ENCODE measurements around the gene C9orf78. TPM values are rescaled to one million over a fixed set of nuclear protein-coding genes. Genes with fewer than 3 reads are reported as not detected.

C9orf78 gene
- total and polyA plus RNA-seq, 9 of the 15 experiments (the other 6 are each of a cell fraction or from before 2014, with no cell fraction given) = 94.6 to 266 (median 202) TPM

DNA sequence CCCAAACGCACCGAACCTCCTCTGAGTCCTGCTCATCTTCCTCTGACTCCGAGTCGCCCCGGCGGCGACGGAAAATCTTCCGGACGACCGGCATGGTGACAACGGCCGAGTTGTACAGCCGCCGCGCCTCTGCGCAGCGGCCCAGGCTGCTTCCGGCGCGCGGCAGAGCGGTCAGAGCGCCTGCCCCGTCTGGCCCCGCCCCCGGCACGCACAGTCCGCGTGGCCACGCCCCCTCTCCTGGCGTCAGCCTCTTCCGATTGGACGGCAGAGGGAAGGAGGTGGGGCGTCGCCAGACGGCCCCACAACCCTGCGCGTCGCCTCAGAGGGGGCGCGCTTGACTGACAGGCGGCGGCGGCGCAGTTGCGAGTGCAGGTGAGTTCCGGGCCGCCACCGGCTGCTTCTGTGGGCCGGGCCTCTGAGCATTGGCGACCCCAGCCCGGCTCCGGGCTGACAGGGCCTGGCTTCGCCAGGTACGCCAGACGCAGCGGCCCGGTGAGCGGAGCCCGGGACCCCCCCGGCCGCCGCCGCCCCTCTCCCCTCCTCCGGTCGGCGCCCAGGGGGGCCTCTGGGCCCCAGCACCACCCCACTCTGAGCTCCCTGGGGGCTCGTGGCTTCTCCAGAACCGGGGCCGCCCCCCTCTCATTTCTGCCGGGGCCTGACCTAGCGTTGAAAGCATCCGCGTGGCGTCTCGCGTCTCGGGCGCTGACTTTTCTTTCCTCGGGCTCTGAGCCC is at the start of gene C9orf78, which contains the start of gene USP20 (continued):
- TF ChIP-seq, protein P1, sequence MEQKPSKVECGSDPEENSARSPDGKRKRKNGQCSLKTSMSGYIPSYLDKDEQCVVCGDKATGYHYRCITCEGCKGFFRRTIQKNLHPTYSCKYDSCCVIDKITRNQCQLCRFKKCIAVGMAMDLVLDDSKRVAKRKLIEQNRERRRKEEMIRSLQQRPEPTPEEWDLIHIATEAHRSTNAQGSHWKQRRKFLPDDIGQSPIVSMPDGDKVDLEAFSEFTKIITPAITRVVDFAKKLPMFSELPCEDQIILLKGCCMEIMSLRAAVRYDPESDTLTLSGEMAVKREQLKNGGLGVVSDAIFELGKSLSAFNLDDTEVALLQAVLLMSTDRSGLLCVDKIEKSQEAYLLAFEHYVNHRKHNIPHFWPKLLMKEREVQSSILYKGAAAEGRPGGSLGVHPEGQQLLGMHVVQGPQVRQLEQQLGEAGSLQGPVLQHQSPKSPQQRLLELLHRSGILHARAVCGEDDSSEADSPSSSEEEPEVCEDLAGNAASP (IDR thresholded peaks at IDR 0.05) = no peak
- TF ChIP-seq MTF1 (CRISPR knock-in tag; IDR thresholded peaks at IDR 0.05; ENCODE audit: borderline replicate concordance) (no peak), PTTG1 (tag; IDR thresholded peaks at IDR 0.05; ENCODE audit: low read depth) (no peak), RBM15 (IDR thresholded peaks at IDR 0.05; ENCODE audit: insufficient read depth, low read length) (no peak), HNRNPL (IDR thresholded peaks at IDR 0.05; ENCODE audit: low read depth, low read length) (no peak), ZNF384 (IDR thresholded peaks at IDR 0.05; ENCODE audit: low read depth, low read length) (no peak), HDAC3 (IDR thresholded peaks at IDR 0.05; ENCODE audit: borderline replicate concordance, partially characterized antibody) (no peak), ZKSCAN3 (CRISPR knock-in tag; IDR thresholded peaks at IDR 0.05) (no peak), TAF15 (IDR thresholded peaks at IDR 0.05; ENCODE audit: low read depth, low read length) (no peak), ZNF436 (CRISPR knock-in tag; IDR thresholded peaks at IDR 0.05) (peak; percentile 72), MCM3 (IDR thresholded peaks at IDR 0.05) (no peak), SAFB (IDR thresholded peaks at IDR 0.05; ENCODE audit: borderline replicate concordance, low read depth, low read length) (no peak), CCNT2 (IDR thresholded peaks at IDR 0.05; ENCODE audit: borderline replicate concordance, extremely low read depth, insufficient read length, low read depth, low read length) (peak; percentile 93), KDM2B (CRISPR knock-in tag; IDR thresholded peaks at IDR 0.05) (peak; percentile 87; the same call in 1 of the 2 replicates)
- TF ChIP-seq, protein P2, sequence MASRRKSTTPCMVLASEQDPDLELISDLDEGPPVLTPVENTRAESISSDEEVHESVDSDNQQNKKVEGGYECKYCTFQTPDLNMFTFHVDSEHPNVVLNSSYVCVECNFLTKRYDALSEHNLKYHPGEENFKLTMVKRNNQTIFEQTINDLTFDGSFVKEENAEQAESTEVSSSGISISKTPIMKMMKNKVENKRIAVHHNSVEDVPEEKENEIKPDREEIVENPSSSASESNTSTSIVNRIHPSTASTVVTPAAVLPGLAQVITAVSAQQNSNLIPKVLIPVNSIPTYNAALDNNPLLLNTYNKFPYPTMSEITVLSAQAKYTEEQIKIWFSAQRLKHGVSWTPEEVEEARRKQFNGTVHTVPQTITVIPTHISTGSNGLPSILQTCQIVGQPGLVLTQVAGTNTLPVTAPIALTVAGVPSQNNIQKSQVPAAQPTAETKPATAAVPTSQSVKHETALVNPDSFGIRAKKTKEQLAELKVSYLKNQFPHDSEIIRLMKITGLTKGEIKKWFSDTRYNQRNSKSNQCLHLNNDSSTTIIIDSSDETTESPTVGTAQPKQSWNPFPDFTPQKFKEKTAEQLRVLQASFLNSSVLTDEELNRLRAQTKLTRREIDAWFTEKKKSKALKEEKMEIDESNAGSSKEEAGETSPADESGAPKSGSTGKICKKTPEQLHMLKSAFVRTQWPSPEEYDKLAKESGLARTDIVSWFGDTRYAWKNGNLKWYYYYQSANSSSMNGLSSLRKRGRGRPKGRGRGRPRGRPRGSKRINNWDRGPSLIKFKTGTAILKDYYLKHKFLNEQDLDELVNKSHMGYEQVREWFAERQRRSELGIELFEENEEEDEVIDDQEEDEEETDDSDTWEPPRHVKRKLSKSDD (conservative IDR thresholded peaks at IDR 0.05; ENCODE audit: low read length) = 0 out of 2 replicates have a peak, but pooled peaks have one; percentile 51
- TF ChIP-seq, protein P3, sequence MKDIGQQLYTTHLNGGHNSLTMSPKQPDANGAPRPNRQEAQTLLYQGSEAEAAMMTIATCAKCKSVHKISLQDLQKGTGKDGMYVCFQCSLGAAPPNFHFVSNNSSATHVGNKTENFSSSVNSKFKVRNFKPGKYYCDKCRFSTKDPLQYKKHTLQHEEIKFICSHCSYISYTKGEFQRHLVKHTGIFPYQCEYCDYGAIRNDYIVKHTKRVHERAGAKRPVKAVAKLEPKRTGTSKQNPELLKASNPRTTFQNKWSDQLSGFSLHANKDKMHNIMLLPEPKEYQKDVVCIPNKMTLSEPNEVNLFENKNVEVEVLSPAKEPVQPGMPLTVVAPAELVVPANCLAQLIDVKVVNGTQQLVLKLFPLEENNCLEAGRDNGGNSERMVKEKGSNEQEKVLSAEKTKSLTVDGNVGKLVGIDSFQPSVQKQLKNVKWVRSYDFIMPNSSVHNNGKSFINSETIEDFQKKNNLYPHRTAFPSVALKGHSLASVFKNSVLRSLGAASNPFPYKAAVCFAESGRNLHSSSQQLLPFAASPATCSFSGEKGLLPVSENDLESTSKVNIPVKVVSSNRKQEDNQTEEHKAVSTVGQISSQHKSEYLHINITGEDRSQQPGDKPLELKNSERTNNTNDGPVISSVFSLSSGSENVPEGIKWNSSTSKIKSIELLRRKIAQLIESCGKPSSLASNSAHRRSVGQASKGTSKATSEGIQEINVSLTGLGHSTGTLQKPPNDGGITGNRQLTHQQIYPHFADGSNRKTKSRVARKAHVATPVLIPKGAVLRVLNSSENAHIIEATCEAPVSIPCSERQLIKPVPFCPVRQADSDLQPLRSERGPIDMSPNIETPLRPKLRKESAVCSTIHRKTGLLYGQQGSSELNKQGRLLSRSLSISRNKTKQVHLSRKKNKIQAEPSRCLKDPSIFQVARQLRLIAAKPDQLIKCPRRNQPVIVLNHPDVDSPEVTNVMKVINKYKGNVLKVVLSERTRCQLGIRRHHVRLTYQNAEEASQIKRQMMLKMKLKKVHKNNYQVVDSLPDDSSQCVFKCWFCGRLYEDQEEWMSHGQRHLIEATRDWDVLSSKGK (CRISPR knock-in tag; IDR thresholded peaks at IDR 0.05) = no peak
- TF ChIP-seq, protein P4, sequence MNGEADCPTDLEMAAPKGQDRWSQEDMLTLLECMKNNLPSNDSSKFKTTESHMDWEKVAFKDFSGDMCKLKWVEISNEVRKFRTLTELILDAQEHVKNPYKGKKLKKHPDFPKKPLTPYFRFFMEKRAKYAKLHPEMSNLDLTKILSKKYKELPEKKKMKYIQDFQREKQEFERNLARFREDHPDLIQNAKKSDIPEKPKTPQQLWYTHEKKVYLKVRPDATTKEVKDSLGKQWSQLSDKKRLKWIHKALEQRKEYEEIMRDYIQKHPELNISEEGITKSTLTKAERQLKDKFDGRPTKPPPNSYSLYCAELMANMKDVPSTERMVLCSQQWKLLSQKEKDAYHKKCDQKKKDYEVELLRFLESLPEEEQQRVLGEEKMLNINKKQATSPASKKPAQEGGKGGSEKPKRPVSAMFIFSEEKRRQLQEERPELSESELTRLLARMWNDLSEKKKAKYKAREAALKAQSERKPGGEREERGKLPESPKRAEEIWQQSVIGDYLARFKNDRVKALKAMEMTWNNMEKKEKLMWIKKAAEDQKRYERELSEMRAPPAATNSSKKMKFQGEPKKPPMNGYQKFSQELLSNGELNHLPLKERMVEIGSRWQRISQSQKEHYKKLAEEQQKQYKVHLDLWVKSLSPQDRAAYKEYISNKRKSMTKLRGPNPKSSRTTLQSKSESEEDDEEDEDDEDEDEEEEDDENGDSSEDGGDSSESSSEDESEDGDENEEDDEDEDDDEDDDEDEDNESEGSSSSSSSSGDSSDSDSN (IDR thresholded peaks at IDR 0.05; ENCODE audit: borderline replicate concordance in 1 of 2, low read depth in 2 of 2, low read length in 2 of 2) = peak in 1 of 2 experiments; percentile 70; a peak in 1 of 4 replicates
